Mesenteric fat pad (tissue), 1 donor: ENCODE measurements around the gene FEM1A. TPM values are rescaled to one million over a fixed set of nuclear protein-coding genes. Genes with fewer than 3 reads are reported as not detected.
"Not testable (repeated sequence)": the region's sequence is repeated elsewhere in the genome, so short reads cannot be mapped to it uniquely, and the experiment has no call there.

Source experiments
- DNase-seq: peaks from one replicate; pipeline ENCODE4 v3.0.0-alpha.2; 2020; ENCODE audit warnings: low spot score
- microRNA-seq: library from miRNA; unstranded; fragments of <30 nt; microRNA quantifications from one replicate; pipeline ENCODE4 v1.2.0, GENCODE V29; 2020; ENCODE audit warnings: borderline number of aligned reads
- total RNA-seq: library from RNA; stranded (reverse); fragmentation: NEBNext Ultra II Directional; extraction: Animal tissue kit (Norgen Biotek cat#: 25700); gene quantifications from one replicate; pipeline ENCODE4 v1.2.1, GENCODE V29; 2021
- donor health status: DM: yes; HTN: yes; CAD: no.

The FEM1A gene
- total RNA-seq, 1 donor from 2014 or later = 10.9 TPM

DNA sequence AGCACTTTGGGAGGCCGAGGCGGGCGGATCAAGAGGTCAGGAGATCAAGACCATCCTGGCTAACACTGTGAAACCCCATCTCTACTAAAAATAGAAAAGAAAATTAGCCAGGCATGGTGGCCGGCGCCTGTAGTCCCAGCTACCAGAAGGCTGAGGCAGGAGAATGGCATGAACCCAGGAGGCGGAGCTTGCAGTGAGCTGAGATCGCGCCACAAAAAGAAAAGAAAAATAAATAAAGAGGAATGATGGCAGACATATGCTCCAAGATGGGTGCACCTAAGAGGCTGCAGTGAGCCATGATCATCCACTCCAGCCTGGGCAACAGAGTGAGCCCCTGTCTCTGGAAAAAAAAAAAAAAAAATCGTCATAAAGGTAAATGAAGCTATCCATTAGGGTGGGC lies 54.4 kb downstream of the FEM1A start:
- DNase-seq = not testable (repeated sequence)

DNA sequence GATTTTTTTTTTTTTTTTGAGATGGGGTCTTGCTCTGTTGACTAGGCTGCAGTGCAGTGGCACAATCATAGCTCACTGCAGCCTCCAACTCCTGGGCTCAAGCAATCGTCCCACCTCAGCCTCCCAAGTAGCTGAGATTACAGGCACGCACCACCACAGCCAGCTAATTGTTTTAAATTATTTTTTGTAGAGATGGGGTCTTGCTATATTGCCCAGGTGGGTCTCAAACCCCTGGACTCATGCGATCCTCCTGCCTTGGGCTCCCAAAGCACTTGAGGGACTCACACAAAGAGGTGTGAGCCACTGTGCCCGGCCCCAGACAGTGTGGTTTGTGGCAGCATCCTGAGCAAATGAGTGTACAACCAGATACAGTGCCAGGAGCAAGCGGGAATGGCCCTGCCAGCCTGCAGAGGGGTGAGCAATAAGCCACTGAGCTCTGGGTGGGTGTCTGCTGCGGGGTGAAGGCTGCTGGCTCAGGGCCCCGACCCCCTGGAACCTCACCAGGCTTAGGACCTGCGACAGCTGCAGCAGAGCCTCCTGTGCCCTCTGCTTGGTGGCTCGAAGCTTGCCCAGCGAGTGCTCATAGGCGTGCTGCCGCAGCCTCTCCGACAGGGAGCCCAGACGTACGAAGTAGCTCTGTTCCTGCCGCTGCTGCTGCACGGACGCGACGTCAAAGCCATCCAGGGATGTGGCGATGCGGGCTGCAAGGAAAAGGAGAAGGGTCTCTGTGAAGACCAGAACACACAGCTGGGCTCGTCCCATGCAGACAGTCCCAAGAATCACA lies 55.8 kb downstream of the FEM1A start:
- DNase-seq = no peak

DNA sequence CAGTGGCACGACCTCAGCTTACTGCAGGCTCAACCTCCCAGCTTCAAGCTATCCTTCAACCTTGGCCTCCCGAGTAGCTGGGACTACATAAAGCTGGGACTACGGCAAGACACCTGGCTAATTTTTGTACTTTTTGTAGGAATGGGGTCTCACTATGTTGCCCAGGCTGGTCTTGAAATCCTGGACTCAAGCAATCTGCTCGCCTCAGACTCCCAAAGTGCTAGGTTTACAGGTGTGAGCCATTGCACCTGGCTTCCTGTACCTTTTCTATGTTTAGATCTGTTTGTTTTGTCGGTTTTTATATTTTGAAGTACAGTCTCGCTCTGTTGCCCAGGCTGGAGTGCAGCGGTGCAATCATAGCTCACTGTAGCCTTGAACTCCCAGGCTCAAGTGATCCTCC lies 57.5 kb downstream of the FEM1A start:
- DNase-seq = no peak

Small RNA genes within 50 kb of the gene (microRNA-seq; reads per million reads assigned to microRNA genes)
- gene MIR7-3 = not detected

Other genes starting within 250 kb of the FEM1A start
- 35.1 TPM for gene SEMA6B, start 232.1 kb upstream of the FEM1A start, total RNA-seq
- 6.9 TPM for gene TNFAIP8L1, start 152.2 kb upstream of the FEM1A start, total RNA-seq
- gene MYDGF, start 121.4 kb upstream of the FEM1A start, total RNA-seq = 98.5 TPM
- gene DPP9, start 67.9 kb upstream of the FEM1A start, total RNA-seq = 54.8 TPM
- 13.6 TPM for gene TICAM1, start 40.0 kb downstream of the FEM1A start, total RNA-seq
- gene PLIN3, start 75.9 kb downstream of the FEM1A start, total RNA-seq = 95.7 TPM
- 0.67 TPM for gene ARRDC5, start 111.2 kb downstream of the FEM1A start, total RNA-seq
- 0.67 TPM for gene UHRF1, start 117.8 kb downstream of the FEM1A start, total RNA-seq
- 46.1 TPM for gene KDM4B, start 177.4 kb downstream of the FEM1A start, total RNA-seq